ENCODE data around the gene FAM229A. TPM values are rescaled to one million over a fixed set of nuclear protein-coding genes. Genes with fewer than 3 reads are reported as not detected.

The FAM229A gene
- total and polyA plus RNA-seq, 3 donors from 2014 or later = 71.5 to 194 (median 103) TPM

DNA sequence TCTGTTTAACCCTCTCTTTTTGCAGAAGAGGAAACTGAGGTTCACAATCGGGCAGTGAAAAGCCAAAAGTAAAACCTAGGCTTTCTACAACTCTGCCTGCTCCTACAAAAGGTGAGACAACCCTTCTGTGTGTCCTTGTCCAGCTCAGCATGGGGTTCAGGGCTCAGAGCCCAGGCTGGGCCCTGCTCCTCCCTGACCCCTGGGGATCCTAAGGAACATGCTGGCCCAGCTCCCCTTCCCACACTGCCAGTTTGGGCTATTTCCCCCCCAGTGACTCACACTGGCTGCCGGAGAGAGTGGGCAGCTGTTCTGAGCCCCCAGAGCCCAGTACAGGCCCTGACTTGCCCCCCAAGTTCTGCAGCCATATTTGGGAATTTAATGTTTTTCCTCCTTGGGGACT is 8.9 kb downstream of the FAM229A start:
- H3K4me1 ChIP-seq = peaks cover 65% of the 10 kb centered on the region
- TF ChIP-seq, protein P1, sequence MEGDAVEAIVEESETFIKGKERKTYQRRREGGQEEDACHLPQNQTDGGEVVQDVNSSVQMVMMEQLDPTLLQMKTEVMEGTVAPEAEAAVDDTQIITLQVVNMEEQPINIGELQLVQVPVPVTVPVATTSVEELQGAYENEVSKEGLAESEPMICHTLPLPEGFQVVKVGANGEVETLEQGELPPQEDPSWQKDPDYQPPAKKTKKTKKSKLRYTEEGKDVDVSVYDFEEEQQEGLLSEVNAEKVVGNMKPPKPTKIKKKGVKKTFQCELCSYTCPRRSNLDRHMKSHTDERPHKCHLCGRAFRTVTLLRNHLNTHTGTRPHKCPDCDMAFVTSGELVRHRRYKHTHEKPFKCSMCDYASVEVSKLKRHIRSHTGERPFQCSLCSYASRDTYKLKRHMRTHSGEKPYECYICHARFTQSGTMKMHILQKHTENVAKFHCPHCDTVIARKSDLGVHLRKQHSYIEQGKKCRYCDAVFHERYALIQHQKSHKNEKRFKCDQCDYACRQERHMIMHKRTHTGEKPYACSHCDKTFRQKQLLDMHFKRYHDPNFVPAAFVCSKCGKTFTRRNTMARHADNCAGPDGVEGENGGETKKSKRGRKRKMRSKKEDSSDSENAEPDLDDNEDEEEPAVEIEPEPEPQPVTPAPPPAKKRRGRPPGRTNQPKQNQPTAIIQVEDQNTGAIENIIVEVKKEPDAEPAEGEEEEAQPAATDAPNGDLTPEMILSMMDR (IDR thresholded peaks at IDR 0.05) = no peak
- no peak for TF ChIP-seq POLR2A (IDR thresholded peaks at IDR 0.05)
- no peaks in the 10 kb centered on the region for H3K27me3 ChIP-seq
- WGBS, 2 donors = 33 to 36% methylated on average over 2 of the region's 2 CpGs
- H3K4me3 ChIP-seq = no peak overlapping the region
- no peaks in the 10 kb centered on the region for H3K9me3 ChIP-seq
- no peaks in the 10 kb centered on the region for H3K36me3 ChIP-seq (ENCODE audit: low read depth, missing control alignments)
- H3K27ac ChIP-seq = peak overlapping the region; percentile 96 to 98
- intact Hi-C loops (cut with DNase I; ENCODE audit: low total_unique reads) = no loop called here
- peak; percentile 68 for DNase-seq

DNA sequence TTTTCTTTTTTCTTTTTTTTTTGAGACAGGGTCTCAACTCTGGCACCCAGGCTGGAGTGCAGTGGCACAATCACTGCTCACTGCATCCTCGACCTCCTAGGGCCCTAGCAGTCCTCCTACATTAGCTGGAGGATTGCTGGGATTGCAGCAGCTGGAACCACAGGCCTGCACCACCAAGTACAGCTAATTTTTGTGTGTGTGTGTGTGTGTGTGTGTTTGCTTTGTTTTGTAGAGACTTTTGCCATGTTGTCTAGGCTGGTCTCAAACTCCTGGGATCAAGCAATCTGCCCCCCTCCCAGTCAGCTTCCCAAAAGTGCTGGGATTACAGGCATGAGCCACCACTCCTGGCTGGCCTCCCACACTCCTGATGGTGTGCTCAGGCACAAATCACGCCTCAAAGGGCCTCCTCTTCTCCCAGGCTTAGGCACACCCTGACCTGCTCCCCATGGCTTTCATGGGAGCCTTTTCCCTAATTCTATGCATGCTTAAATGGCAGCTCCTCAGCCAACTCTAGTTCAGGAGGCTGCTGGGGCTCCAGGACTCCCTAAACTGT is 9.4 kb downstream of the FAM229A start:
- no peaks in the 10 kb centered on the region for H3K9me3 ChIP-seq
- no peak for DNase-seq
- H3K27ac ChIP-seq = peak overlapping the region; percentile 96 to 98
- 32 to 39% methylated on average over 2 of the region's 2 CpGs for WGBS, 2 donors
- no peak for TF ChIP-seq POLR2A (IDR thresholded peaks at IDR 0.05)
- TF ChIP-seq, protein P1 (IDR thresholded peaks at IDR 0.05) = no peak
- no peak overlapping the region for H3K4me3 ChIP-seq
- H3K36me3 ChIP-seq (ENCODE audit: low read depth, missing control alignments) = no peaks in the 10 kb centered on the region
- H3K4me1 ChIP-seq = peaks cover 69% of the 10 kb centered on the region
- intact Hi-C loops (cut with DNase I; ENCODE audit: low total_unique reads) = no loop called here
- no peaks in the 10 kb centered on the region for H3K27me3 ChIP-seq

DNA sequence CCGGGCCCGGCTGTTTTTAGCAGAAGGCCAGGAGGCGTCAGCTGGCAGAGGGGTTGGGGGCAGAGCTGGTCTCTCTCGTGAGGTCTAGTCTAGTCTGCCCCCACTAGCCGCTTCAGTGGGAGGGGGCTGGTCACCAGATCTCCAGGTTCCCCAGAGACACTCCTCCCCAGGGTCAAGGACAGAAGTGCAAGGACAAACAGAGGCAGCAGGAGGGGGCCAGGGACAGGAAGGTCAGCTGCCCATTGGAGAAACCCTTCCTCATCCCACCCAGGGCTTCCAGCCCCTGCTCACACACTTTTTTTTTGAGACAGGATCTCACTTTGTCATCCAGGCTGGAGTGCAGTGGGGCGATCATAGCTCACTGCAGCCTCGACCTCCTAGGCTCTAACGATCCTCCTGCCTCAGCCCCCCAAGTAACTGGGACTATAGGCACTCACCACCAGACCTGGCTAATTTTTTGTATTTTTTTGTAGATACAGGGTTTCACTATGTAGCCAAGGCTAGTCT is 10.0 kb downstream of the FAM229A start:
- H3K9me3 ChIP-seq = no peaks in the 10 kb centered on the region
- intact Hi-C loops (cut with DNase I; ENCODE audit: low total_unique reads) = no loop called here

DNA sequence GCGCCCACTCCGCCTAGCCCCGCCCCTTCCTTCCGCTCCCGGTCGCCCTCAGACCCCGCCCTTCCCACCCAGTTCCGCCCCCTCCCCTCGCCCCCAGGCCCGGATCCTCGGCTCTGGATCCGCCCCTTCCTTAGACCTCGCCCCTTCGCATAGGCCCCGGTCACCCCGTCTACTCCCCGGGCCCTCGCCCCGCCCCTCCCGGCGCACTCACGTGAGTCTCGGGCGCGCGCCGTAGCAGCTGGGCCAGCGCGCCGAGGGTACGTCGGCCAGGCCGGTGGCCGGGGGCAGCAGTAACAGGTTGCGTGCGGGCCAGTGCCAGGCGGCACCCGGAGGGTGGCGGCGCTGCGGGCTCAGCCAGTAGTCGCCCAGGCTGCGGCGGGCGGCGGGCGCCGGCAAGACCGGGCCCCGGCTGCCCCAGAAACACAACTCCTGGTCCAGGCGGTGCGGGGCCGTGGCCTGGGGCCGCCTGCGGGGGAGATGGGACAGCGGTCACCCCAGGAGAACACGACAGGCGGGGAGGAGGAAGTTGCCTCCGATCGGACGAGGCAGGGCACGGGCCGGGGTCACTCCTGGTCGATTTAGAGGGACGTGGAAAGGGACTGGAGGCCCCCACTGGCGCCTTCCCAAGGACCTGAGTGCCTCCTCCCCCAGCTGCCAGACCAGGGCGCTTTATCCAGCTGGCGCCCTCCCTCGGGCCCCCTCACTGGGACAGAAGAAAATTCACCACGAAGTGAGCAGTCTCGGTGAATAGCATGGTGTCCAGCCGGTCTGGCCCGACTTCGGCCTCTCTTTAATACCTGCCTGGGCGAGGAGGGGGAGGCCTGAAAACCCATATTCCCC is 10.7 kb downstream of the FAM229A start:
- H3K4me1 ChIP-seq = peaks cover 70% of the 10 kb centered on the region
- no peaks in the 10 kb centered on the region for H3K27me3 ChIP-seq
- DNase-seq = peak; percentile 96
- H3K9me3 ChIP-seq = no peaks in the 10 kb centered on the region
- TF ChIP-seq POLR2A (IDR thresholded peaks at IDR 0.05) = peak; percentile 74
- TF ChIP-seq, protein P1 (IDR thresholded peaks at IDR 0.05) = no peak
- H3K36me3 ChIP-seq (ENCODE audit: low read depth, missing control alignments) = no peaks in the 10 kb centered on the region
- H3K27ac ChIP-seq = peak overlapping the region; percentile 96 to 98
- 0 to 1% methylated on average over 17 to 51 of the region's 75 CpGs for WGBS, 2 donors
- intact Hi-C loops (cut with DNase I; ENCODE audit: low total_unique reads) = no loop called here
- H3K4me3 ChIP-seq = peak overlapping the region; percentile 67 to 77

More for the DNA sequence above, 10.0 kb downstream of the FAM229A start:
- no peak for TF ChIP-seq POLR2A (IDR thresholded peaks at IDR 0.05)
- TF ChIP-seq, protein P1 (IDR thresholded peaks at IDR 0.05) = no peak
- Histone ChIP-seq H3K27me3 (no peaks in the 10 kb centered on the region), H3K27ac (peak overlapping the region; percentile 96 to 98), H3K4me3 (peak overlapping the region; percentile 67 to 77), H3K4me1 (peaks cover 69% of the 10 kb centered on the region), H3K36me3 (ENCODE audit: low read depth, missing control alignments) (no peaks in the 10 kb centered on the region)
- DNase-seq = no peak
- 18 to 28% methylated on average over 3 to 8 of the region's 8 CpGs for WGBS, 2 donors
